ENCODE results near the gene ZNF385B. TPM values are rescaled to one million over a fixed set of nuclear protein-coding genes. Genes with fewer than 3 reads are reported as not detected.

ZNF385B gene
- total RNA-seq, 2 donors from 2014 or later: 5.3 to 18.1 TPM

GRCh38 chr2:179712825-179713224, 148.6 kb downstream of the ZNF385B start:
- no peak overlapping the region for H3K4me3 Mint-ChIP-seq
- H3K36me3 ChIP-seq (ENCODE audit: control insufficient read depth, insufficient read depth, low read length): no peaks in the 10 kb centered on the region
- no peak overlapping the region for H3K9ac ChIP-seq (ENCODE audit: extremely low read depth, low read length, poor library complexity, severe bottlenecking)
- no peak for TF ChIP-seq CTCF (conservative IDR thresholded peaks at IDR 0.05)
- H3K27me3 Mint-ChIP-seq (ENCODE audit: insufficient read depth): no peaks in the 10 kb centered on the region
- peaks cover 19% of the 10 kb centered on the region for H3K4me1 Mint-ChIP-seq
- no peak overlapping the region for H3K27ac ChIP-seq (ENCODE audit: low read depth, low read length)
- no peaks in the 10 kb centered on the region for H3K27me3 ChIP-seq (ENCODE audit: control insufficient read depth, insufficient read depth, low read length, poor library complexity, severe bottlenecking)
- H3K9me3 Mint-ChIP-seq: no peaks in the 10 kb centered on the region
- DNase-seq: no peak
- no peaks in the 10 kb centered on the region for H3K9me3 ChIP-seq (ENCODE audit: control insufficient read depth, low read length)
- 90 to 96% methylated on average over 2 to 3 of the region's 4 CpGs for WGBS, 2 experiments (ENCODE audit: insufficient coverage in 1 of 2, insufficient read length in 1 of 2)
- no peaks in the 10 kb centered on the region for H3K36me3 Mint-ChIP-seq (ENCODE audit: low read depth)
- no peak overlapping the region for H3K27ac Mint-ChIP-seq
- no peak overlapping the region for H3K4me3 ChIP-seq (ENCODE audit: low read length)
- H3K4me1 ChIP-seq (ENCODE audit: control insufficient read depth, insufficient read depth, low read length): peaks cover 6% of the 10 kb centered on the region

GRCh38 chr2:179711375-179711774, 150.0 kb downstream of the ZNF385B start:
- no peak overlapping the region for H3K9ac ChIP-seq (ENCODE audit: extremely low read depth, low read length, poor library complexity, severe bottlenecking)
- H3K4me1 Mint-ChIP-seq: peaks cover 19% of the 10 kb centered on the region
- no peaks in the 10 kb centered on the region for H3K27me3 ChIP-seq (ENCODE audit: control insufficient read depth, insufficient read depth, low read length, poor library complexity, severe bottlenecking)
- no peaks in the 10 kb centered on the region for H3K36me3 ChIP-seq (ENCODE audit: control insufficient read depth, insufficient read depth, low read length)
- no peak for DNase-seq
- H3K27ac Mint-ChIP-seq: no peak overlapping the region
- 80 to 96% methylated on average over 1 to 4 of the region's 4 CpGs for WGBS, 2 experiments (ENCODE audit: insufficient coverage in 1 of 2, insufficient read length in 1 of 2)
- no peaks in the 10 kb centered on the region for H3K27me3 Mint-ChIP-seq (ENCODE audit: insufficient read depth)
- no peaks in the 10 kb centered on the region for H3K9me3 Mint-ChIP-seq
- H3K36me3 Mint-ChIP-seq (ENCODE audit: low read depth): no peaks in the 10 kb centered on the region
- H3K4me1 ChIP-seq (ENCODE audit: control insufficient read depth, insufficient read depth, low read length): peaks cover 6% of the 10 kb centered on the region
- no peak for TF ChIP-seq CTCF (conservative IDR thresholded peaks at IDR 0.05)
- no peaks in the 10 kb centered on the region for H3K9me3 ChIP-seq (ENCODE audit: control insufficient read depth, low read length)
- no peak overlapping the region for H3K27ac ChIP-seq (ENCODE audit: low read depth, low read length)
- H3K4me3 ChIP-seq (ENCODE audit: low read length): no peak overlapping the region
- no peak overlapping the region for H3K4me3 Mint-ChIP-seq

- Histone ChIP-seq H3K4me1 (ENCODE audit: control insufficient read depth, insufficient read depth, low read length) (no peaks in the 10 kb centered on the region), H3K36me3 (ENCODE audit: control insufficient read depth, insufficient read depth, low read length) (no peaks in the 10 kb centered on the region), H3K27me3 (ENCODE audit: control insufficient read depth, insufficient read depth, low read length, poor library complexity, severe bottlenecking) (no peaks in the 10 kb centered on the region), H3K27ac (ENCODE audit: low read depth, low read length) (no peak overlapping the region), H3K4me3 (ENCODE audit: low read length) (no peak overlapping the region), H3K9me3 (ENCODE audit: control insufficient read depth, low read length) (no peaks in the 10 kb centered on the region), H3K9ac (ENCODE audit: extremely low read depth, low read length, poor library complexity, severe bottlenecking) (no peak overlapping the region)
- no peaks in the 10 kb centered on the region for H3K36me3 Mint-ChIP-seq (ENCODE audit: low read depth)
- DNase-seq: no peak
- TF ChIP-seq CTCF (conservative IDR thresholded peaks at IDR 0.05): no peak
- H3K4me1 Mint-ChIP-seq: peaks cover 7% of the 10 kb centered on the region
- 67% methylated on average over 1 of the region's 1 CpG; no CpG with 5 or more reads in 1 of the 2 experiments for WGBS, 2 experiments (ENCODE audit: insufficient coverage in 1 of 2, insufficient read length in 1 of 2)
- H3K27ac Mint-ChIP-seq: no peak overlapping the region
- no peaks in the 10 kb centered on the region for H3K27me3 Mint-ChIP-seq (ENCODE audit: insufficient read depth)
- no peaks in the 10 kb centered on the region for H3K9me3 Mint-ChIP-seq
- H3K4me3 Mint-ChIP-seq: no peak overlapping the region
These were observed 157.7 kb downstream of the ZNF385B start for GRCh38 chr2:179703702-179704101.

Data from endodermal cell (in vitro differentiated cells).